ENCODE data around the gene SCAF1. TPM values are rescaled to one million over a fixed set of nuclear protein-coding genes. Genes with fewer than 3 reads are reported as not detected.

The SCAF1 gene
- total and polyA plus RNA-seq, 2 donors (not counting 1 experiment from before 2014, with no cell fraction given): 17.1 to 68.3 TPM

- ATAC-seq (ENCODE audit: low read depth) (no peak), DNase-seq (no peak)
- H3K9me3 ChIP-seq (ENCODE audit: control extremely low read depth in 1 of 3, control insufficient read depth in 2 of 3, insufficient read depth in 1 of 3, low read length in 2 of 3): no peaks in the 10 kb centered on the region
- peaks cover 42% of the 10 kb centered on the region for H3K79me2 ChIP-seq (ENCODE audit: control insufficient read depth, insufficient read depth, low read length)
- Mint-ChIP-seq H3K27ac (no peak overlapping the region), H3K27me3 (no peaks in the 10 kb centered on the region), H3K4me3 (no peak overlapping the region), H3K4me1 (peaks cover 31% of the 10 kb centered on the region), H3K9me3 (ENCODE audit: insufficient read depth) (no peaks in the 10 kb centered on the region)
- no peak overlapping the region for H3K9ac ChIP-seq (ENCODE audit: low read length)
- 98% methylated on average over 10 of the region's 16 CpGs for WGBS (ENCODE audit: insufficient coverage)
- peaks cover 16 to 30% of the 10 kb centered on the region in 2 donors for H3K4me1 ChIP-seq (ENCODE audit: control insufficient read depth in 2 of 2, insufficient read depth in 2 of 2, low read length in 2 of 2)
- H2AFZ ChIP-seq (ENCODE audit: insufficient read depth, low read depth, low read length, poor library complexity, severe bottlenecking): no peak overlapping the region
- intact Hi-C loops (cut with micrococcal nuclease): no loop called here
- CTCF ChIA-PET: interaction anchor here (0.8 kb wide), 1 partner anchor 867 kb away, joined by 3 read pairs; no protein-coding TSS in a partner anchor
- no peak overlapping the region for H3K27ac ChIP-seq (ENCODE audit: low read length in 2 of 2)
- no peak overlapping the region for H3K4me3 ChIP-seq (ENCODE audit: control extremely low read depth in 1 of 5, extremely low read depth in 1 of 5, insufficient read depth in 1 of 5, low read depth in 2 of 5, low read length in 4 of 5)
- H3K27me3 ChIP-seq (replicated peaks in 1 of 4; ENCODE audit: control extremely low read depth in 1 of 4, control insufficient read depth in 3 of 4, insufficient read depth in 4 of 4, low read length in 3 of 4): no peaks in the 10 kb centered on the region
- H4K20me1 ChIP-seq (ENCODE audit: control insufficient read depth, insufficient read depth, low read length, poor library complexity, severe bottlenecking): peaks cover 71% of the 10 kb centered on the region
- H3K36me3 ChIP-seq (replicated peaks in 1 of 2; ENCODE audit: control extremely low read depth in 1 of 2, control insufficient read depth in 1 of 2, extremely low read depth in 1 of 2, insufficient read depth in 2 of 2, low read length in 1 of 2): peaks cover 3 to 54% of the 10 kb centered on the region in 2 experiments
- no peak overlapping the region for H3K4me2 ChIP-seq (replicated peaks; ENCODE audit: low read depth, low read length, poor library complexity, severe bottlenecking)
- POLR2A ChIA-PET: interaction anchor here (0.5 kb wide), 1 partner anchor 13 kb away, joined by 4 read pairs; no protein-coding TSS in a partner anchor
- no peak for TF ChIP-seq CTCF (IDR thresholded peaks at IDR 0.05)
- TF ChIP-seq EZH2 (IDR thresholded peaks at IDR 0.05; ENCODE audit: borderline replicate concordance, insufficient read depth, low read depth, low read length, poor library complexity, severe bottlenecking): no peak
Observed at GRCh38 chr19:49662011-49662410, 20.0 kb downstream of the SCAF1 start.

- Histone ChIP-seq H3K4me3 (ENCODE audit: control extremely low read depth in 1 of 5, extremely low read depth in 1 of 5, insufficient read depth in 1 of 5, low read depth in 2 of 5, low read length in 4 of 5) (no peak overlapping the region), H4K20me1 (ENCODE audit: control insufficient read depth, insufficient read depth, low read length, poor library complexity, severe bottlenecking) (peaks cover 67% of the 10 kb centered on the region), H3K9me3 (ENCODE audit: control extremely low read depth in 1 of 3, control insufficient read depth in 2 of 3, insufficient read depth in 1 of 3, low read length in 2 of 3) (no peaks in the 10 kb centered on the region), H3K27ac (ENCODE audit: low read length in 2 of 2) (peak overlapping the region; percentile 59 to 73), H3K36me3 (replicated peaks in 1 of 2; ENCODE audit: control extremely low read depth in 1 of 2, control insufficient read depth in 1 of 2, extremely low read depth in 1 of 2, insufficient read depth in 2 of 2, low read length in 1 of 2) (peaks cover 3 to 44% of the 10 kb centered on the region in 2 experiments), H3K4me2 (replicated peaks; ENCODE audit: low read depth, low read length, poor library complexity, severe bottlenecking) (peak overlapping the region; percentile 98), H3K4me1 (ENCODE audit: control insufficient read depth in 2 of 2, insufficient read depth in 2 of 2, low read length in 2 of 2) (peaks cover 16 to 30% of the 10 kb centered on the region in 2 donors), H3K27me3 (replicated peaks in 1 of 4; ENCODE audit: control extremely low read depth in 1 of 4, control insufficient read depth in 3 of 4, insufficient read depth in 4 of 4, low read length in 3 of 4) (no peaks in the 10 kb centered on the region), H3K9ac (ENCODE audit: low read length) (no peak overlapping the region), H2AFZ (ENCODE audit: insufficient read depth, low read depth, low read length, poor library complexity, severe bottlenecking) (no peak overlapping the region), H3K79me2 (ENCODE audit: control insufficient read depth, insufficient read depth, low read length) (peaks cover 45% of the 10 kb centered on the region)
- H3K4me3 Mint-ChIP-seq: peak overlapping the region; percentile 39
- ChIA-PET CTCF (interaction anchor here (1.0 to 2.3 kb wide), 6 partner anchors 10 to 103 kb away, joined by 3 to 8 read pairs (median 6); partner anchors contain the start of gene SCAF1), POLR2A (interaction anchor here (0.7 to 2.6 kb wide), 3 partner anchors 21 to 156 kb away, joined by 5 to 19 read pairs (median 12); partner anchors contain the start of genes RRAS and SCAF1)
- DNase-seq (no peak), ATAC-seq (ENCODE audit: low read depth) (no peak)
- H3K9me3 Mint-ChIP-seq (ENCODE audit: insufficient read depth): no peaks in the 10 kb centered on the region
- no peak for TF ChIP-seq EZH2 (IDR thresholded peaks at IDR 0.05; ENCODE audit: borderline replicate concordance, insufficient read depth, low read depth, low read length, poor library complexity, severe bottlenecking)
- TF ChIP-seq CTCF (IDR thresholded peaks at IDR 0.05): no peak
- intact Hi-C loops (cut with micrococcal nuclease): no loop called here
- peaks cover 37% of the 10 kb centered on the region for H3K4me1 Mint-ChIP-seq
- H3K27ac Mint-ChIP-seq: peak overlapping the region; percentile 46
- 92% methylated on average over 8 of the region's 12 CpGs for WGBS (ENCODE audit: insufficient coverage)
- H3K27me3 Mint-ChIP-seq: no peaks in the 10 kb centered on the region
Observed at GRCh38 chr19:49663224-49663623, 21.2 kb downstream of the SCAF1 start.
